GM19240 (cell line): Measurements from ENCODE around the gene CGN.

Source experiments
- DNase-seq: peaks from one replicate; pipeline ENCODE4 v3.0.0; 2011; ENCODE audit warnings: low spot score; ENCODE audit not compliant: insufficient read length

The CGN gene

DNA sequence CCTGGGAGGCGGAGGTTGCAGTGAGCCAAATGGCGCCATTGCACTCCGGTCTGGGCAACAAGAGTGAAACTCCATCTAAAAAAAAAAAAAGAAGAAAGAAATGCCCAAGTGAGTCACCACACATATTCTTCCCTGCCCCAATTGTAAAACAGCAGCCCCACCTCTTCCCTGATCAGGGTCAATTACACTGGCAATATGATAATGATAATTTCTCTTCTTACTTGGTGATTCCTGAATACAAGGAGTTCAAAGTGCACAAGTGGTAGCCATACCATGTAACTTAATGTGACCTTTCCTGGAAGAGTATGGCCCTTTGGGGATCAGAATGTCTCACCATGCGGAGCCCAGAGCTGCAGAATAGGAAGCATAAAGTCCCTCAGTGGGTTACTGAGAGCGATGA is 11.8 kb upstream of the CGN start:
- no peak for DNase-seq

DNA sequence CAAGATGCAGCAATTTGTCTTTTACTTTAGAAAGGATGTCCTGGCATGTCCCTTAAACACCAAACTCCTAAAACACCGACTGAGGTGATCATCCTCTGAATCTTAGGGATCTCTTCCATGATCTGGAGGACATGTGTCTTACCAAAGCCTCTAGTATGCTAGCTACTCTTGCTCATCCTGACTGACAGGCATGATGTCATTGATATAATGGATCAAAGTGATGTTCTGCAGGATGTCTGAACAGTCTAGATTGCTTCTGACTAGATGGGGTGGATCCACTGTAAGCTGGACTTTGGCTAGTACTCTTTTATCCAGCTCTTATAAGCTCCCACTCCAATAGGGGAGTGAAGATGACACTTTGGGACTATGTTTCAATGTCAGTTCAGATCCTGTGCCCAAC is 11.3 kb upstream of the CGN start:
- no peak for DNase-seq

DNA sequence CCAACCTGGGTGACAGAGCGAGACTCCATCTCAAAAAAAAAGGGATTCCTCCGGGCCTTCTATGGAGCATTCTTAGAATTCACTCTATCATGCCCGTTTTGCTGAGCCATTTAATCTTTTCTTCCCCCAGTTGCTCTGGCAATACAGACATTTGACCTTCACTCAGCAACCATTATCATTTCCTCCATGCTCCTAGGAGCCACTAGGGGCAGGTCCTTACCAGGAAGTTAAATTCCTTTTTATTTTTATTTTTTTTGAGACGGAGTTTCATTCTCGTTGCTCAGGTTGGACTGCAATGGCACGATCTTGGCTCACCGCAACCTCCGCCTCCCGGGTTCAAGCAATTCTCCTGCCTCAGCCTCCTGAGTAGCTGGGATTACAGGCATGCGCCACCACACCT is 9.7 kb upstream of the CGN start:
- no peak for DNase-seq

DNA sequence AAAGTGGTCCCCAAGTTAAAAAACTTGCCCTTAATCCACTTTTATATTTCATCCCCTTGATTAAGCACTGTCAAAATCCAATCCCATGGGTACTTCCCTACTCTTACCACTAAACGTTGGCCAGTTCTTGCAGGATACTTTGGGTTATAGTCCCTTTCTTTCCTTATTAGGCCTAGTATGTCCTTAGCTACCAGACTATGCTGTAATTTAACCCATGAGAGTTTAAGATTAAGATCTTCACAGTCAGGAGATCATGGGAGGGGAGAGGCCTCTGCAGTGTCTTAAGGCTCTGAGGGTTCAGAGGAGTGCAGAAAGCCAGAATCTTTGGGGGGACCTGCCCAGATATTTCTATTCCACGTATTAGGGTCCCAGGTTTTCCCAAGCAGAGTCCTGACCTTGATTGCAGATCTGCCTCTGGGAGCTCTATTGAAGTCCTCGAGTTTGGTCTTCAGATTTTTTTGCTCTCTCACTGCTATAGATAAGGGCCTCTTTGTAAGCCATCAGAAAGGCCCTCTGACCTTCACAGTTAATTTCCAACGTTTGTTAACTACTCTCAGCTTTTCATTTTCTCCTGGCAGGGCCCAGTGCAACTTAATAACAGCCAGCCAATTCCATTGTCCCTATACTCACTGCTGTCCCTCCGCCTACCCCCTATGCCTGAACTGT is 9.0 kb upstream of the CGN start:
- no peak for DNase-seq

DNA sequence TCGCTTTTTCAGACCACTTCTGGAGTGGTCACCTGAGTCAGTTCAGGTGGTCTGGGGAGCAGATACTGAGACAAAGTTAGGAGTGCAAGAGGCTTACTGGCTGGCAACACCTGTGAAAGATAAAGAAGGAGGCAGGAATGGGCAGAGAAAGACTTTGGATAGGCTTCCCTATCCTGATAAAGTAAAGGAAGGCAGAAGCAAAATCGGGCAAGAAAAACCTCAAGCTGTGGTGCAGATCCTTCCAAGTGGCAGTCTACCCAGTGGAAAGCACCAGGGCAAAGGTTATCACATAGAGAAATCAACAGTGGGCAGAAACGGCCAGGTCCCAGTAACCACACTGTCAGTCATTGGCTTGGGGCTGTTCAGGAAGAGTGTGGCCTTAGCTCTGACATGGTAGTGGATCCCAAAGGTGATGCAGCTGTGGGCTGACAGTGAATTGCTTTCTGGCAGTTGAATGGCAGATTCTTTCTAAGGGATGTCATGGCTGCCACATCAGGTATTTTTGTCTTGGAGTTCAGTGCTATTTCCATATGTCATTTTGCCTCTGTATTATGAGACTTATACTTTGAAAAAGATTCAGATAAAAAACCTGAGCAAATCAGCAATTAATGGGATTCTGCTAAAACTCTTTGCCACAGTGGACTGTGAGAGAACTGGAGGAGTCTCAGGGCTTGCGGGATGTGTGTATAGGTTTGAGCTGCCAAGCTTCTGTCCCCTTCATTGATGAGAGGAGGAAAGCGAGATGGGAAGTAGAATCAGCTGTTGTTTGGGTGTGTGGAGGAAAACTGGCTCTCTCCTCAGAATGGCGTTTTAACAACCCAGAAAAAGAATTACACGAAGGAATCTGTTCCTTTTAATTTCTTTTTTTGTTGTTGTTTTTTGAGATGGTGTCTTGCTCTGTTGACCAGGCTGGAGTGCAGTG is 8.1 kb upstream of the CGN start:
- no peak for DNase-seq

DNA sequence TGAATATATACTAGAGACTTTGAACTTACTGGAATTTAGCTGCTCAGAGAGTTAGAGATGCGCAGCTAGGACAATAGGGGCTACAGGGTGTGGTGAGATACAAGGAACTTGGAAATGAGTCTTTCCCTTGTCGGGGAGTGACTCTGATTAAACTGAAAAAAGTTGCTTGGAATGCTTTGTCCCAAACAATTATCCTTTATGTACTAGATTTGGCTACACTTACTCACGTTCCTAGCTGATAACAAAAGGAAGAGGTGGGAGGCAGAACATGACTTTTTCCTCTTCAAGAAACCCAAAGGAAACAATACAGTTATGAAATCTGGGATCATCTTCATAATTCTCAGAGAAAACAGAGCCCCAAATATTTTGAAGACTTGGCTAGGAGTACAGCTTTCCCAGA is 6.9 kb upstream of the CGN start:
- DNase-seq, result no peak

DNA sequence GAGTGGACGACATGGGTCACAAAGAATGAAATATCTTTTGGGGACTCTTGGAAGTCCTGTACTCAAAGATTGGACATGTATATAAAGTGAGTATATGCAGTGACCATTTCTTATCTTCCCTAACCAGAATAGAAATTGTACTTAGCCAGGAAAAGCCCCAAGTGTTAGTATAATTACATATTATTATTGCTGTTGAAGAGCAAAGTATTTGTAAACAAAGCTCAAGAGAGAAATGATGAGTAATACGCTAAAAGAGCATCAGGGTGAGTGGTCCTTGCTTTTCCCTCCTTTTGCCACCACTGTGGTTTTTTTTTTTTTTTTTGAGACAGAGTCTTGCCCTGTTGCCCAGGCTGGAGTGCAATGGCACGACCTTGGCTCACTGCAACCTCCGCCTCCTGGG is 6.4 kb upstream of the CGN start:
- no peak for DNase-seq

DNA sequence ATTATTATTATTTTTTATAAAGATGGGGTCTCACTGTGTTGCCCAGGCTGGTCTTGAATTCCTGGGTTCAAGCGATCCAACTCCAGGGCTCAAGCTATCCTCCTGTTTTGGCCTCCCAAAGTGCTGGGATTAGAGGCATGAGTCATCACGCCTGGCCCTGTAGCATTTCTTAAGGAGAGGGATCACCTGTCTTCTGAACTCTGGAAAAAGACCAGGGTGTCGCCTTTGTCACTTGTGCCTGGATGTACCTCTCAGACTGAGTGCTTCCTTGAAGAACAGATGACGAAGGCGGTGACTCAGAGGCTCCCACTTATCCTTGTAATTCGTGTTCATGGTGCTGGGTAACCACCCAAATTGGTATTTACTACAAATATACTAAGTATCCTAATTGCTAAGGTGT is 2.4 kb upstream of the CGN start:
- no peak for DNase-seq

DNA sequence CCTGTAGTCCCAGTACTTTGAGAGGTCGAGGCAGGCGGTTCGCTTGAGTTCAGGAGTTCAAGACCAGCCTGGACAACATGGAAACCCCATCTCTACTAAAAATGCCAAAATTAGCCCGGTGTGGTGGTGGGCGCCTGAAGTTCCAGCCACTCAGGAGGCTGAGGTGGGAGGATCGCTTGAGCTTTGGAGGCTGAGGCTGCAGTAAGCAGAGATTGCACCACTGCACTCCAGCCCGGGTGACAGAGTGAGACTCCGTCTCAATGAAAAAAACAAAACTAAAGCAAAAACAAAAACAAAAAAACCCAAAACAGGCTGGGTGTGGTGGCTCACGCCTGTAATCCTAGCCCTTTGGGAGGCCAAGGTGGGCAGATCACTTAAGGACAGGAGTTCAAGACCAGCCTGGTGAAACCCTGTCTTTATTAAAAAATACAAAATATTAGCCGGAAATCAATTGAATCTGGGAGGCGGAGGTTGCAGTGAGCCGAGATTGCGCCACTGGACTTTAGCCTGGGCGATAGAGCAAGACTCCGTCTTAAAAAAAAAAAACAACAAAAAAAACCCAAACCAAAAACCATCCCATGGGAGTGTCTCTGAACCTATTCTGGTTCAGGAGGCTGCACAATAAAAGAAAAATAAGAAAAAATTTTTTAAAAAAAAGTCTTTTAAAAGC is 1.7 kb upstream of the CGN start:
- DNase-seq, result no peak

DNA sequence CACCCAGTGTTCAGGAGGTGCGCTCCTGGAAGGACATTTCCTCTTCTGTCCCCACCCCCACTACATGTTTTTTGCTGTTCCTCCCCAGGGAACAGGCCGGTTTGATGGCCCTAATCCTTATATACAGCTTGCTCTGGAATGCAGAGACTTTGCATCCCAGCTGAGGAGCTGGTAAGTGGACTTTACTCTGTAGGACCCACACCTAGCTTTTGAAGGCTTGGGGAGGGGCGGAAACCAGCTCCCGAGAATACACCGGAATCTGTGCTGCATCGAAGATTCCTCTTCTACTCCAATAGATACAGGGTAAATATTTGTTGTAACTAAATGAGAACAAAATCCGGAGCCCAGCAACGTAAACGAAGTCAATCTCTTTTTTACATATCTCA is 1.2 kb upstream of the CGN start:
- DNase-seq, result no peak

DNA sequence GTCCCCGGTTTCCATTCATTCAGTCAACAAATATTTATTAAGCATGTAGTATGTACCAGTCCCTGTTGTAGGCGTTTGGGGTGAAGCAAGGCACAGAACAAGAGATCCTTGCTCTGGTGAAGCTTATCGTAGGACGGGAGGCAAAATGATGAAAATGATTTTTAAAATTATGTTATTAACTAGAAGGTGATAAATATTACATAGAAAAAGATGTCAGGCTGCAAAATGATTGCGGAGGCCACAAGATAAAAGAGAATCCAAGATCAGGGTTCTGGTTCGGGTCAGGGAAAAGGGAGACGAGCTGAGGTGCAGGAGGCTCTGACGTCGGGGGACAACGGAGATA is 602 bp upstream of the CGN start:
- no peak for DNase-seq

DNA sequence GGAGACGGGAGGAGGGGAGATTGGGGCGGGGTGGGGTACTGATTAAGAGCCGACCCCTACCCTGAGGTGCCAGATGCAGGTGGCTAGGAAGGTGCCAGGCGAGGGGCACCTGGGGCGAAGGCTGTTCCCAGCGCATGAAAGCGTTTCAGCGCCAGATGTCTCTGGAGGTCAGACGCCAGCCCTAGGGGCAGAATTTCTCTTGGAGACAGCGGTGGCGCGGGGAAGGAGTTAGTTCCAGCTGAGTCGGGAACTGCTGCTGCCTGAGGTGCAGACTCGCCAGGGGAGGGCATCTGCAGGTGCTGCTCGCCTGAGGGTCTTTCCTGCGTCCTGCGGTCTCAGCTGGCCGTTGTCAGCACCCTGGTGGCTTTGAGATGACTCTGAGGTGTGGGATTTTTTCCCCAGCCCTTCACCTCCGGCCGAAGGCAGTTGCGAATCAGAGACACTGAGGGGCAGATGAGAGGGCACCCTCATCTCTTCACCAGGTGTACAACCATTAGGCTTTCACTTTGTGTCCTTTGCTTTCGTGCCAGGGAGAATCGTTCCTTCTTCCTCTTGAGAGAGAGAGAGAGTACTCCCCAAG is 539 bp downstream of the CGN start:
- DNase-seq, result no peak

DNA sequence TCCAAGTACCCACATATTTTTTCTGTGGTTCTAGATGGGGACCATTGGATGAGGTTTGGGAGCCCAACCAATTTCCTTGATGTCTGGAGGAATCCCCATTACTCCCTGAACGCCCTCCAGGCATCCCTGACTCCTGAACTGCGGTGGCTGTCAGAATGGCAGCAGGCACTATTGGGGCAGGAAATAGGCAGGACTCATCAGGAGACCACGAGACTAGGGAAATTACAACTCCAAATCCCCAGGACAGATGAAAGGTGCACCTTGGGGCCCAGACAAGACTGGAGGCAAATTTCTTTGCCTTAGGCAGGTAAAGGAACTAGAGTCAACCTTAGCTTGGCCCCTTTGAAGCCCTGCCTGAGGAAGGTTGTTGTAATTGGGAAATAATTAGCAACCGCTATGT is 1.1 kb downstream of the CGN start:
- DNase-seq, result no peak

DNA sequence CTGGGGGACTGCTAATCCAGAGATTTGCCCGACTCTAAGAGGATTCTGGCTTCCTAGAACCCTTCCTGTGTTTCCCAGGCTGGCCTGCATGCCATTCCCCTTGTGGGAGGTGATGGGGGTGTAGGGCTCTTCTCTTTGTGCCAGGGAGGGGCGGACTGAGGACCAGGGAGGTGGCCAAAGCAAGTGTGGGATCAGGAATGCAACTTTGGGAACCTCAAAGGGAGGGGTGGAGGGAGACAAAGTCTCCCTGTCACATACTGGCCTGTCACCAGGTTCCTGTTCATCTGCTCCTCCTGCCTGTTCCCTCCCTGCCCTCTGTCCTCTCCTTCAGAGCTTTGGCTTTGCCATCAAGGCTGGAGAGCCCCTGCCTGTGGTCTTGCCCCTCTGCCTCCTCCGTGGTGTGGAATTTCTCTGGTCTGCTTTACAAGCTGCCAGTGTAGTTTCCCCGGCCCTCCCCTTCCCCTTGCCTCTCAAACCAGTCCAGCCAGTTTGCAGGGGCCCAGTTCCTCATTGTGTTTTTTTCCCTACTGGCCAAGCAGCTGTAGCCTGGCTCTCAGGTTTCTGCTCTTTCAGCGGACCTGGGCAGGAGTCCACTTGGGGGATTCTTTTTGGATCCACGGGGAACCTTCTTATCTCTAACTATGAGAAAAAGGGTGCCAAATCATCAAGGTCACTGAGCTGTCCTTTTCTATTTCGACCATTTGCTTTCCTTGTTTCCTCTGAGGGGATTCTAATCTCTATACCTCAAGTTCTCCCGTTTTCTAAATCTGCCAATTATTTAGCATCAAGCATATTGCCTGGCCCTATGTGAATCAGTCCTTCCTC is 1.8 kb downstream of the CGN start:
- no peak for DNase-seq

DNA sequence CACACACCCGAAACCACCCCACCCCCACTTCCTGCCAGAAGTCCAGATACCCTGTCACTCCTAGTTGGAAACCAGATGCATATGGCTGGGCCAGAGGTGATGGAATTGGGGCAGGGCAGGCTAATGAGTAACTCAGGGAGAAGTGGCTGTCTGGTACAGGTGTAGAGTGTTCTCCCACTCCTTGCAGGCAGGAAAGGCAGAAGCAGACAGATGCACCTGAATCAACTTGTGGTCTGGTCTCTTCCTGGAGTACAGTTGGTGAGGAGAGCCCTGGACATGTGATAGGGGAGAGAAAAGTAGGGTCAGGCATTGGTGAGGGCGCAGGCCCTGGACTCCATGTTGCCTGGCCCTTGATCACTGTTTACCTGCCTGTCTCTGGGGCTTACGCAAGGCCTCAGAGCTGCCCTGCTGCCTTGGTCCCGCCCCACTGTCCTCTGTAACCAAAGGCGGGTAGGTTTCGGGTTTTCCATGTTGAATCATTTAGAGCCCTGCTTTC is 2.5 kb downstream of the CGN start:
- DNase-seq, result no peak

DNA sequence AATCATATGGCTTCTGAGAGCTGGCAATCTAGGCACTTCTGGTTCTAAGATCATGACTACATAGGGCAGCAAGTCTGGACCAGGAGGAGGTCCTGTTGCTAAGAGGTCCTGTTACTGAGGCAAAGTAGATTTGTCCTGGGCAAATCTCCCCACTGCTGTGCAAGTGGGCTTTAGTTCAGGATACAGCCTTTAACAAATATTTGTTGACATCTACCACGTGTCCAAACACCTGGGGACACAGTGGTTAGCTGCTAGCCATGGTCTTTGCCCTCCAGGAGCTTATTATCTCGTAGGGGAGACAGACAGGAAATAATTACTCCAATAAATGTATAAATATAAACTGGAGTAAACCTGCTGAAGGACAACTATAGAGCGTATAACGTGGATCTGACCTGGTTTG is 3.2 kb downstream of the CGN start:
- DNase-seq, result no peak

DNA sequence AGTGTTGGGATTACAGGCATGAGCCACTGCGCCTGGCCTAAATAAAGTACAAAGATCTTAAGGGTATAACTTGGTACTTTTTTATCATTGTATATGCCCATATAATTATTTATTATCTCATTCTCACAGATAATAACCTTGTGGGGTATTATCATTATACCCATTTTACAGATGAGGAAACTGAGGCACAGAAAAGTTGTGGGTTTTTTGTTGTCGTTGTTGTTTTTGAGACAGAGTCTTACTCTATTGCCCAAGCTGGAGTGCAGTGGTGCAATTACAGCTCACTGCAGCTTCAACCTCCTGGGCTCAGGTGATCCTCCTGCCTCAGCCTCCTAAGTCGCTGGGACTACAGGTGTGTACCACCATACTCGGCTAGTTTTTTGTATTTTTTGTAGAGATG is 4.1 kb downstream of the CGN start:
- no peak for DNase-seq

DNA sequence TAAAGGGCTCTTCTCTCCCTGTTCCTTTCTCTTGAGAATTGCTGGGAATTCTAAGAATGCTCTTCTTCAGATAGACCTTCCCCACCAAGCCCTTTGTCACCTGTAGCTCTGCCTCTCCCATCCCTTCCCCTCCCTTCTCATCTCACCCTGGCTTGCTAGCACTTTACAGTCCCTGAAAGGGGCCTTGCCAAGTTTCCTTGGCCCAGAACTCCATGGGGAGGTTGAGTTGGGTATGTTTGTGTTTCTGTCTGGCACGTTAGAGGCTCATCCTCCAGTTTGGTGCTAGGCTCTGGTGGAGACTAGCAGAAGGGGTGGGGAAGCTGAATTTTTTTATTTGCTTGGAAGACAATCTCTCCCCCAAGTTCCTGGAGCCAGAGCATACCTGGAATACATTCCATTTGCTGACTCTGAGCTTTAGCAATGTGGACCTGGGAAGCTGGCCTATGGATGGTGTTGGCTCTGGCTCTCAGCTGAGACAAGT is 4.9 kb downstream of the CGN start:
- no peak for DNase-seq

DNA sequence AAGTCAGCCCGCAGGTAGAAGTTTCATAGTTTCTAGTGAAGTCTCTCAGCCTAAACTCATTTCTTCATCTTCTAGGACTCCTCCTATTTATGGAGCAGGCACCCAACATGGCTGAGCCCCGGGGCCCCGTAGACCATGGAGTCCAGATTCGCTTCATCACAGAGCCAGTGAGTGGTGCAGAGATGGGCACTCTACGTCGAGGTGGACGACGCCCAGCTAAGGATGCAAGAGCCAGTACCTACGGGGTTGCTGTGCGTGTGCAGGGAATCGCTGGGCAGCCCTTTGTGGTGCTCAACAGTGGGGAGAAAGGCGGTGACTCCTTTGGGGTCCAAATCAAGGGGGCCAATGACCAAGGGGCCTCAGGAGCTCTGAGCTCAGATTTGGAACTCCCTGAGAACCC is 7.2 kb downstream of the CGN start:
- DNase-seq, result no peak

DNA sequence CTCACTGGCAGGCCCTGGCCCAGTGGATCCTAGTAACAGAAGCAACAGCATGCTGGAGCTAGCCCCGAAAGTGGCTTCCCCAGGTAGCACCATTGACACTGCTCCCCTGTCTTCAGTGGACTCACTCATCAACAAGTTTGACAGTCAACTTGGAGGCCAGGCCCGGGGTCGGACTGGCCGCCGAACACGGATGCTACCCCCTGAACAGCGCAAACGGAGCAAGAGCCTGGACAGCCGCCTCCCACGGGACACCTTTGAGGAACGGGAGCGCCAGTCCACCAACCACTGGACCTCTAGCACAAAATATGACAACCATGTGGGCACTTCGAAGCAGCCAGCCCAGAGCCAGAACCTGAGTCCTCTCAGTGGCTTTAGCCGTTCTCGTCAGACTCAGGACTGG is 7.7 kb downstream of the CGN start:
- no peak for DNase-seq

DNA sequence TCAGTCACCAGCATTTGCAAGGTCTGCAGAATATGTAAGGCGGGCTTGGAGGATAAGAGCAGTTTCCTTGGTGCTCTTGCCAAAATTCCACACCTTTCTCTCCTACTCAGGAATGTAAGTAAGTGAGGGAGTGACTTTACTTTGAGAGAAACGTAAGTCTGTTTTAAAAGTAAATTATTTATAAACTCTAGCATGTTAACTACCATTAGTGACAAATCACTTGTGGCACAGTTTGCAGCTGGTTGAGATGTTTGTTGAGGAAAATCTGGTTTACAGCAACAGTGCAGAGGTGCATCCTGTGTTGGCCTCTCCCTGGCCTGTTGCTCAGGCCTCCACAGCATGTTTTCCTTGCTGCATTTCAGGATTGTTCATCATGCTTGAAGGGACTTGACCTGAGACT is 8.5 kb downstream of the CGN start:
- DNase-seq, result no peak
